ENCODE results near the gene VIPR1.

Gene VIPR1

GRCh38 chr3:42530073-42530472 lies 27.6 kb downstream of the VIPR1 start:
- H3K36me3 ChIP-seq (ENCODE audit: control insufficient read depth in 2 of 2, insufficient read depth in 1 of 2, low read length in 2 of 2): no peaks in the 10 kb centered on the region
- no peak overlapping the region for H3K4me3 ChIP-seq (ENCODE audit: low read depth, low read length)
- no peaks in the 10 kb centered on the region for H3K9me3 ChIP-seq (ENCODE audit: control insufficient read depth, insufficient read depth, low read depth, low read length)
- no peaks in the 10 kb centered on the region for H3K4me1 ChIP-seq (ENCODE audit: control insufficient read depth, insufficient read depth, low read length)
- ChIA-PET CTCF (no interaction called here), POLR2A (no interaction called here)
- H3K27ac ChIP-seq (ENCODE audit: extremely low read depth, low read depth, low read length): no peak overlapping the region
- TF ChIP-seq ZNF664 (tag by site-specific recombination; IDR thresholded peaks at IDR 0.05): no peak
- TF ChIP-seq EGR2 (tag by site-specific recombination; IDR thresholded peaks at IDR 0.05; ENCODE audit: low read depth): peak; percentile 100
- no peak for TF ChIP-seq REST (tag by site-specific recombination; IDR thresholded peaks at IDR 0.05)
- no peak for TF ChIP-seq ZBTB44 (tag by site-specific recombination; IDR thresholded peaks at IDR 0.05)
- no peak for TF ChIP-seq ZNF571 (tag by site-specific recombination; IDR thresholded peaks at IDR 0.05)
- no peak for TF ChIP-seq ZNF580 (tag by site-specific recombination; IDR thresholded peaks at IDR 0.05)
- TF ChIP-seq ZEB2 (tag by site-specific recombination; IDR thresholded peaks at IDR 0.05): no peak
- TF ChIP-seq ZNF274 (IDR thresholded peaks at IDR 0.05; ENCODE audit: low read length): no peak
- no peak for TF ChIP-seq ZNF274 (tag by site-specific recombination; IDR thresholded peaks at IDR 0.05; ENCODE audit: borderline replicate concordance)
- no peak for TF ChIP-seq ZNF549 (tag by site-specific recombination; IDR thresholded peaks at IDR 0.05)
- peak; percentile 99 for TF ChIP-seq ZFHX2 (tag by site-specific recombination; conservative IDR thresholded peaks at IDR 0.05)
- TF ChIP-seq ZFP3 (tag by site-specific recombination; IDR thresholded peaks at IDR 0.05; ENCODE audit: low read depth): no peak
- no peak for TF ChIP-seq ZNF513 (tag by site-specific recombination; IDR thresholded peaks at IDR 0.05)
- no peak for TF ChIP-seq ZNF157 (tag by site-specific recombination; IDR thresholded peaks at IDR 0.05)
- TF ChIP-seq ZNF174 (tag by site-specific recombination; IDR thresholded peaks at IDR 0.05): no peak
- no peak for TF ChIP-seq ZNF654 (tag by site-specific recombination; IDR thresholded peaks at IDR 0.05; ENCODE audit: low read depth)

- no peaks in the 10 kb centered on the region for H3K4me1 ChIP-seq (ENCODE audit: control insufficient read depth, insufficient read depth, low read length)
- no peak overlapping the region for H3K4me3 ChIP-seq (ENCODE audit: low read depth, low read length)
- CTCF ChIA-PET: interaction anchor here (0.6 kb wide), 1 partner anchor 802 kb away, joined by 3 read pairs; no protein-coding TSS in a partner anchor
- H3K36me3 ChIP-seq (ENCODE audit: control insufficient read depth in 2 of 2, insufficient read depth in 1 of 2, low read length in 2 of 2): no peaks in the 10 kb centered on the region
- POLR2A ChIA-PET: no interaction called here
- no peaks in the 10 kb centered on the region for H3K9me3 ChIP-seq (ENCODE audit: control insufficient read depth, insufficient read depth, low read depth, low read length)
- H3K27ac ChIP-seq (ENCODE audit: extremely low read depth, low read depth, low read length): no peak overlapping the region
- no peak for TF ChIP-seq HOXD13 (CRISPR knock-in tag; IDR thresholded peaks at IDR 0.05; ENCODE audit: borderline replicate concordance)
- TF ChIP-seq ZNF132 (tag by site-specific recombination; IDR thresholded peaks at IDR 0.05; ENCODE audit: borderline replicate concordance): no peak
- TF ChIP-seq PRDM4 (tag by site-specific recombination; IDR thresholded peaks at IDR 0.05): no peak
- TF ChIP-seq ZNF449 (tag by site-specific recombination; IDR thresholded peaks at IDR 0.05): no peak
- TF ChIP-seq PRDM6 (tag by site-specific recombination; IDR thresholded peaks at IDR 0.05): no peak
- TF ChIP-seq ZNF791 (tag by site-specific recombination; IDR thresholded peaks at IDR 0.05): no peak
- TF ChIP-seq ZBTB17 (tag by site-specific recombination; IDR thresholded peaks at IDR 0.05): no peak
- no peak for TF ChIP-seq ZNF138 (tag by site-specific recombination; IDR thresholded peaks at IDR 0.05; ENCODE audit: borderline replicate concordance)
Measured at GRCh38 chr3:42531470-42531869, 29.0 kb downstream of the VIPR1 start.
